MM.1S (cell line): Measurements from ENCODE around the gene MZF1.

Experiments used
- DNase-seq: peaks from one replicate; pipeline ENCODE4 v3.0.0-alpha.2; 2015
- H2AFZ ChIP-seq: fragments of 300-600 bp; sonication (generic); 2 replicates; pipeline ENCODE4 v1.6.0; 2016; ENCODE audit warnings: antibody characterized with exemption, low read length
- H3F3A ChIP-seq: fragments of 300-600 bp; sonication (generic); 2 replicates; pipeline ENCODE4 v1.6.1; 2016; ENCODE audit warnings: mild to moderate bottlenecking, antibody characterized with exemption, low read length, moderate library complexity, mixed read lengths; ENCODE audit not compliant: insufficient read depth
- H3K27ac ChIP-seq: fragments of 300-600 bp; sonication (generic); 2 replicates; pipeline ENCODE4 v1.5.1; 2016; ENCODE audit warnings: mild to moderate bottlenecking, low read length
- H3K27me3 ChIP-seq: fragments of 300-600 bp; sonication (generic); replicated peaks from 2 replicates; pipeline ENCODE4 v1.6.0; 2016; ENCODE audit warnings: low read length; ENCODE audit not compliant: insufficient read depth
- H3K36me3 ChIP-seq: fragments of 300-600 bp; sonication (generic); replicated peaks from 2 replicates; pipeline ENCODE4 v1.6.1; 2016; ENCODE audit warnings: mild to moderate bottlenecking, low read length, mixed read lengths; ENCODE audit not compliant: insufficient read depth
- H3K4me1 ChIP-seq: fragments of 300-600 bp; sonication (generic); 2 replicates; pipeline ENCODE4 v1.6.1; 2016; ENCODE audit warnings: low read length, mixed read lengths
- H3K4me2 ChIP-seq: fragments of 300-600 bp; sonication (generic); 2 replicates; pipeline ENCODE4 v1.6.0; 2016; ENCODE audit warnings: low read depth, low read length
- H3K4me3 ChIP-seq: fragments of 300-600 bp; sonication (generic); 2 replicates; pipeline ENCODE4 v1.5.1; 2016; ENCODE audit warnings: low read length, mixed read lengths
- H3K79me2 ChIP-seq: fragments of 300-600 bp; sonication (generic); 2 replicates; pipeline ENCODE4 v1.6.1; 2016; ENCODE audit warnings: mixed run types, low read length, mixed read lengths
- H3K9ac ChIP-seq: fragments of 300-600 bp; sonication (generic); 2 replicates; pipeline ENCODE4 v1.6.1; 2016; ENCODE audit warnings: low read length, mixed read lengths
- H3K9me2 ChIP-seq: fragments of 300-600 bp; sonication (generic); replicated peaks from 2 replicates; pipeline ENCODE4 v1.6.1; 2016; ENCODE audit warnings: mild to moderate bottlenecking, low read length, mixed read lengths; ENCODE audit not compliant: insufficient read depth
- H3K9me3 ChIP-seq: fragments of 300-600 bp; sonication (generic); replicated peaks from 2 replicates; pipeline ENCODE4 v1.6.1; 2016; ENCODE audit warnings: mild to moderate bottlenecking, low read length, mixed read lengths; ENCODE audit not compliant: insufficient read depth
- H4K20me1 ChIP-seq: fragments of 300-600 bp; sonication (generic); 2 replicates; pipeline ENCODE4 v1.6.1; 2016; ENCODE audit warnings: mild to moderate bottlenecking, low read length, moderate library complexity, mixed read lengths; ENCODE audit not compliant: insufficient read depth
- CTCF ChIP-seq: fragments of 300-600 bp; sonication (generic); IDR thresholded peaks from 2 replicates; pipeline ENCODE4 v1.5.1; 2016; ENCODE audit warnings: antibody characterized with exemption, low read length, mixed read lengths
- EZH2 ChIP-seq: fragments of 300-600 bp; sonication (generic); optimal IDR thresholded peaks from 2 replicates; pipeline ENCODE3; 2017; ENCODE audit warnings: low read depth, mild to moderate bottlenecking, antibody characterized with exemption, low read length, mixed read lengths
- EZH2phosphoT487 ChIP-seq: fragments of 300-600 bp; sonication (generic); IDR thresholded peaks from 2 replicates; pipeline ENCODE4 v1.6.1; 2018; ENCODE audit warnings: antibody characterized with exemption, low read length

The MZF1 gene

DNA sequence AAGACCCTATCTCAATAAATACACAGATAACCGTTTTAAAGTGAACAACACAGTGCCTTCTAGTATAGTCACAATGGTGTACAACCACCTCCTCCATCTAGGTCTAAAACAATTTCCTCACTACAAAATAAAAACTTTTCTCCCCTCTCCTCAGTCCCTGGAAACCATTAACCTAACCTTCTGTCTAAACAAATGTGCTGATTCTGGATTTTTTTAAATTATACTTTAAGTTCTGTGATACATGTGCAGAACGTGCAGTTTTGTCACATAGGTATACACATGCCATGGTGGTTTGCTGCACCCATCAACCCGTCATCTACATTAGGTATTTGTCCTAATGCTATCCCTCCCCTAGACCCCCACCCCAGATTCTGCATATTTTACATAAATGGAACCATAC lies 43.7 kb downstream of the MZF1 start:
- Histone ChIP-seq H4K20me1 (no peaks in the 10 kb centered on the region), H3K4me3 (no peak overlapping the region), H3K9me3 (no peaks in the 10 kb centered on the region), H3K27me3 (peaks cover 59% of the 10 kb centered on the region), H3K27ac (no peak overlapping the region), H3K4me1 (no peaks in the 10 kb centered on the region), H3K9me2 (no peaks in the 10 kb centered on the region), H3K36me3 (no peaks in the 10 kb centered on the region), H3K79me2 (no peaks in the 10 kb centered on the region), H3F3A (no peaks in the 10 kb centered on the region), H2AFZ (no peak overlapping the region), H3K9ac (no peak overlapping the region), H3K4me2 (no peak overlapping the region)
- TF ChIP-seq CTCF (no peak), EZH2phosphoT487 (no peak), EZH2 (no peak)
- DNase-seq: no peak

- H3K9me2 ChIP-seq: no peaks in the 10 kb centered on the region
- H2AFZ ChIP-seq: no peak overlapping the region
- H3K4me1 ChIP-seq: peaks cover 5% of the 10 kb centered on the region; the same call in 1 of the 2 replicates
- no peaks in the 10 kb centered on the region for H4K20me1 ChIP-seq
- H3K4me3 ChIP-seq: no peak overlapping the region
- no peak for DNase-seq
- H3K27ac ChIP-seq: no peak overlapping the region
- peaks cover 13% of the 10 kb centered on the region for H3K79me2 ChIP-seq
- H3K9ac ChIP-seq: no peak overlapping the region
- no peaks in the 10 kb centered on the region for H3K9me3 ChIP-seq
- peaks cover 11% of the 10 kb centered on the region; the same call in 1 of the 2 replicates for H3F3A ChIP-seq
- peaks cover 15% of the 10 kb centered on the region; the same call in 1 of the 2 replicates for H3K27me3 ChIP-seq
- H3K36me3 ChIP-seq: no peaks in the 10 kb centered on the region
- TF ChIP-seq CTCF: no peak
- no peak for TF ChIP-seq EZH2phosphoT487
- no peak for TF ChIP-seq EZH2
- no peak overlapping the region for H3K4me2 ChIP-seq
Measured at GRCh38 chr19:58522709-58523108, 50.4 kb downstream of the MZF1 start.

DNA sequence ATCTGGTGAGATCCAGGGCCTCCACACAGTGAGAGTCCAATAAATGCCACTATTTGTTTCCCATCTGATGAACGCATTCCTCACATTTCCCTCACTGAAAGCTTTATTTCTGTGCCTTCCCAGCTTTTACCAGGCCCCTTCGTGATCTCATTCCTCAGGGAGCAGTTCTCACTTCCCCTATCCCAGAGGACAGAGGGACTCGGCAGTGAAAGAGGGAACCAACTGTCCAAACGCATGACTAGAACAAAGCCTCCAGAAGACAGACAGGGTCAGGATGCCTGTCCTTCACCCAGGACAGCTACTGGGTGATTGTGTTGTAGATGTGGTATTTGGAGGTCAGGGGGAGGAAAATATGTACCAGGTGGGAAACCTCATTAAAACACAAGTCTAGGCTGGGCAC lies 51.5 kb downstream of the MZF1 start:
- Histone ChIP-seq H3K4me2 (no peak overlapping the region), H4K20me1 (no peaks in the 10 kb centered on the region), H3K79me2 (peaks cover 13% of the 10 kb centered on the region), H3K4me1 (peaks cover 5% of the 10 kb centered on the region; the same call in 1 of the 2 replicates), H3K27me3 (peaks cover 4% of the 10 kb centered on the region; the same call in 1 of the 2 replicates), H3K9me2 (no peaks in the 10 kb centered on the region), H2AFZ (no peak overlapping the region), H3K4me3 (no peak overlapping the region), H3K9me3 (no peaks in the 10 kb centered on the region), H3F3A (peaks cover 11% of the 10 kb centered on the region; the same call in 1 of the 2 replicates), H3K9ac (no peak overlapping the region), H3K36me3 (no peaks in the 10 kb centered on the region), H3K27ac (no peak overlapping the region)
- TF ChIP-seq EZH2phosphoT487 (no peak), CTCF (no peak), EZH2 (no peak)
- no peak for DNase-seq
